Measurements from ENCODE around the gene ADAMTS12. TPM values are rescaled to one million over a fixed set of nuclear protein-coding genes. Genes with fewer than 3 reads are reported as not detected.

Gene ADAMTS12
- total RNA-seq, 4 donors from 2014 or later = 0.49 to 3.1 (median 2.5) TPM

DNA sequence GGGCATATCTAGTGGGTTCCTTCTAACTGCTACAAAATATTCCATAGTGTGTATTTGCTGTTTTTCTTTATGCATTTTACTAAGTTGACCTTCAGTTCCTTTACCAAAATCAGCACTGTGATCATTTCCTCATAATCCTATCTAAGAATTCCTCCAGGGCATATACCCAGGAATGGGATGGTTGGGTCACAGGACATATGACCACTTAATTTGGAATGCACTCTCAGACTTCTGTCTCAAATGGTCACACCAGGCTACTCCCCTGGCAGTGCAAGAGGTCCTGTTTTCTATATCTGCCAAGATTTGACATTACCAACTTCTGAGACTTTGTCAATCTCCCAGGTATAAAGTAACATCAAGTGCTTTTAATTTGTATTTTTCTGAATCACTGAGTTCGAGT, 63.9 kb downstream of the ADAMTS12 start:
- H3K4me3 ChIP-seq = no peak overlapping the region
- H3K27me3 ChIP-seq = no peaks in the 10 kb centered on the region
- TF ChIP-seq, protein P1, sequence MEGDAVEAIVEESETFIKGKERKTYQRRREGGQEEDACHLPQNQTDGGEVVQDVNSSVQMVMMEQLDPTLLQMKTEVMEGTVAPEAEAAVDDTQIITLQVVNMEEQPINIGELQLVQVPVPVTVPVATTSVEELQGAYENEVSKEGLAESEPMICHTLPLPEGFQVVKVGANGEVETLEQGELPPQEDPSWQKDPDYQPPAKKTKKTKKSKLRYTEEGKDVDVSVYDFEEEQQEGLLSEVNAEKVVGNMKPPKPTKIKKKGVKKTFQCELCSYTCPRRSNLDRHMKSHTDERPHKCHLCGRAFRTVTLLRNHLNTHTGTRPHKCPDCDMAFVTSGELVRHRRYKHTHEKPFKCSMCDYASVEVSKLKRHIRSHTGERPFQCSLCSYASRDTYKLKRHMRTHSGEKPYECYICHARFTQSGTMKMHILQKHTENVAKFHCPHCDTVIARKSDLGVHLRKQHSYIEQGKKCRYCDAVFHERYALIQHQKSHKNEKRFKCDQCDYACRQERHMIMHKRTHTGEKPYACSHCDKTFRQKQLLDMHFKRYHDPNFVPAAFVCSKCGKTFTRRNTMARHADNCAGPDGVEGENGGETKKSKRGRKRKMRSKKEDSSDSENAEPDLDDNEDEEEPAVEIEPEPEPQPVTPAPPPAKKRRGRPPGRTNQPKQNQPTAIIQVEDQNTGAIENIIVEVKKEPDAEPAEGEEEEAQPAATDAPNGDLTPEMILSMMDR (IDR thresholded peaks at IDR 0.05 in 4 of 5, conservative IDR thresholded peaks at IDR 0.05 in 1 of 5) = no peak
- TF ChIP-seq POLR2A (IDR thresholded peaks at IDR 0.05) = no peak
- no peaks in the 10 kb centered on the region for H3K4me1 ChIP-seq
- no peak overlapping the region for H3K27ac ChIP-seq
- no peaks in the 10 kb centered on the region for H3K9me3 ChIP-seq
- in situ Hi-C loops (cut with MboI; ENCODE audit: low sequenced_read_pairs in 4 of 4) = no loop called here
- ATAC-seq (no peak), DNase-seq (no peak)
- intact Hi-C loops (cut with DNase I; ENCODE audit: low total_unique reads) = no loop called here
- H3K36me3 ChIP-seq = no peaks in the 10 kb centered on the region

DNA sequence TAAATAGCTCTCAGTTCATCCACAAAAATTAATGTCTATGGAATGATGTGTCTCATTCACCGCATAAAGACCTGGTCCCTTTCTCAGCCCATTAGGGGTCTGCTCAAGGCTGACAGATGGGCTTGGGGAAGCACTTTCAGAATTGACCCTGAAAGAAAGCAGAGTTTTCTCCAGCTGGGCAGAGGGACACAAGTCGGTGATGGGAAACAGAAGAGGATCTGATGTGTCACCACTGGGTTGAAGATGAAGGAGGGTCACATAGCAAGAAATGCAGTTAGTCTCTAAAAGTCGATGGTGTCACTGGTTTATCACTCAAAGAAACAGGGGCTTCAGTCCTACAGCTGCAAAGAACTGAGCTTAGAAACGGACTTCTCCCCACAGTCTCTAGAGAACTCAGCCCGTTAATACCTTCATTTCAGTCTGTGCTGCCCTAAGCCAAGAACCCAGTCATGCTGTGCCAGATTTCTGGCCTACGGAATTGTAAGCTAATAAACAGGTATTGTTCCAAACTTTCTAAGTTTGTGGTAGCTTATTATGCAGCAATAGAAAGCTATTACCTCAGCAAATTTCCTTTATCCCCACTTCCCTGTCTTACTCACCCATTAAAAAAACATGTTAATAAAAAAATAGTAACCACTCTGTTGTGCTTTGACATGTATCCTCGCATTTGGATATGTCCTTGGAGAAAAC, 64.6 kb downstream of the ADAMTS12 start:
- H3K4me1 ChIP-seq = no peaks in the 10 kb centered on the region
- H3K27ac ChIP-seq = no peak overlapping the region
- in situ Hi-C loops (cut with MboI; ENCODE audit: low sequenced_read_pairs in 4 of 4) = no loop called here
- ATAC-seq (no peak), DNase-seq (no peak)
- H3K9me3 ChIP-seq = no peaks in the 10 kb centered on the region
- no peaks in the 10 kb centered on the region for H3K36me3 ChIP-seq
- no peaks in the 10 kb centered on the region for H3K27me3 ChIP-seq
- intact Hi-C loops (cut with DNase I; ENCODE audit: low total_unique reads) = no loop called here
- no peak overlapping the region for H3K4me3 ChIP-seq
- TF ChIP-seq, protein P1 (IDR thresholded peaks at IDR 0.05 in 4 of 5, conservative IDR thresholded peaks at IDR 0.05 in 1 of 5) = no peak
- TF ChIP-seq POLR2A (IDR thresholded peaks at IDR 0.05) = no peak

DNA sequence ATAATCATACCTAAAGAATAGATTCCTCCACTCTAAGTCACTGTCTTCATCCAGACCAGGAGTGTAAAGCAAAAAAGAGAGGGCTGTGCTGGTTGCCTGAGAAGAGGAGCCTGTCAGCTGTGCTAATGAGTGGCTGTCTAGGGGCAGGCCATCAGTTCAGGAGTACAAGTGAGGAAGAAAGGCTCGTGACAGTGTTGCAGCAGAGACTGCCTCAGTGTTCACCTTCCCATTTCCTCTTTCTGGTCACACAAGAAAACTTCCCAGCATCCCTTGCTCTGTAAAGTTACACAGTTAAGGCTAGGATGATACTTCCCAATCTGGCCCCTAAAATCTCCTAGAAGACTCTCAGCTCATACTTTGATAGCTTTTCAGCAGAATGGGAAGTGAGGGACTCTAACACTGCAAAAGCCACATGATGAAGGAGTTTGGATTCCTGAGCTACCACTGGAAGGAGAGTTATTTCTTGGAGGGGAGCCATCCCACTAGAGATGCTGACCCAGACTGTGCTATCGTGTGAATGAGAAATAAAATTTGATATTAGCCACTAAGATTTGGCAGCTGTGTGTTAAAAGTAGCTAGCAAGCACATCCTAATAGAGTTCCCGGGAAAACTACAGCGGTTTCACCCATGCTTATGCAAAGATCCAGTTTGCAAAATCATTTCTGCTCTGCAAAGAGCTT, 67.1 kb downstream of the ADAMTS12 start:
- Histone ChIP-seq H3K9me3 (no peaks in the 10 kb centered on the region), H3K36me3 (no peaks in the 10 kb centered on the region), H3K27ac (peak overlapping the region in 1 of 4 donors; percentile 3), H3K4me3 (no peak overlapping the region), H3K27me3 (no peaks in the 10 kb centered on the region), H3K4me1 (no peaks in the 10 kb centered on the region)
- TF ChIP-seq, protein P1 (IDR thresholded peaks at IDR 0.05 in 4 of 5, conservative IDR thresholded peaks at IDR 0.05 in 1 of 5) = no peak
- TF ChIP-seq POLR2A (IDR thresholded peaks at IDR 0.05) = no peak
- ATAC-seq (no peak), DNase-seq (no peak)
- in situ Hi-C loops (cut with MboI; ENCODE audit: low sequenced_read_pairs in 4 of 4) (no loop called here), intact Hi-C loops (cut with DNase I; ENCODE audit: low total_unique reads) (no loop called here)

DNA sequence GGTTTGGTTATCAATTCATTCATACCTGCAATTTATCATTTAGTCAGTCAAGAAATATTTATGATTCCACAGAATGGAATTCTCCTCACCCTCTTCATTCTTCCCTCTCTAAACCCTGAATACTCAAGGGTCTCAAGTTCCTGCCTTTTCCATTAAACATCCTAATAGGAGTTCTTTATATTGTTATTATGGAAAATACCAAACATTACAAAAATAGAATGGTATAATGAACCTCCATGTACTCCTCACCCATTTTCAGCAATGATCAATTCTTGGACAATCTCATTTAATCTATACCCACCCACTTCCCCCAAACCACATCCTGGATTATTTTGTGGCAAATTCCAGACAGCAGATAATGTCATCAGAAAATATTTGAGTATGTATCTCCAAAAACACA, 74.5 kb downstream of the ADAMTS12 start:
- ATAC-seq = no peak
- no peak for DNase-seq
- Histone ChIP-seq H3K4me1 (no peaks in the 10 kb centered on the region), H3K9me3 (no peaks in the 10 kb centered on the region), H3K36me3 (no peaks in the 10 kb centered on the region), H3K4me3 (no peak overlapping the region), H3K27ac (no peak overlapping the region), H3K27me3 (no peaks in the 10 kb centered on the region)
- in situ Hi-C loops (cut with MboI; ENCODE audit: low sequenced_read_pairs in 4 of 4) = no loop called here
- intact Hi-C loops (cut with DNase I; ENCODE audit: low total_unique reads) = no loop called here
- TF ChIP-seq, protein P1 (IDR thresholded peaks at IDR 0.05 in 4 of 5, conservative IDR thresholded peaks at IDR 0.05 in 1 of 5) = no peak
- TF ChIP-seq POLR2A (IDR thresholded peaks at IDR 0.05) = no peak
